Parathyroid adenoma (tissue), 2 donors: ENCODE results near the gene TSHR.

ENCODE experiments used
- H2AFZ ChIP-seq: fragments of 300-600 bp; sonication (generic); one replicate; pipeline ENCODE4 v1.7.0; 2017; ENCODE audit warnings: antibody characterized with exemption, mild to moderate bottlenecking
- H3K27ac ChIP-seq: fragments of 300-600 bp; sonication (generic); one replicate; pipeline ENCODE4 v1.7.0; 2017
- H3K27me3 ChIP-seq: fragments of 300-600 bp; sonication (generic); one replicate; pipeline ENCODE4 v1.7.0; 2017; ENCODE audit warnings: low read length; ENCODE audit not compliant: control insufficient read depth, insufficient read depth
- H3K36me3 ChIP-seq: fragments of 300-600 bp; sonication (generic); one replicate; pipeline ENCODE4 v1.7.0; 2017; ENCODE audit warnings: low read length; ENCODE audit not compliant: control insufficient read depth, insufficient read depth
- H3K4me1 ChIP-seq: fragments of 300-600 bp; sonication (generic); one replicate; pipeline ENCODE4 v1.7.0; 2017; ENCODE audit warnings: control low read depth
- H3K4me2 ChIP-seq: fragments of 300-600 bp; sonication (generic); one replicate; pipeline ENCODE4 v1.7.0; 2017; ENCODE audit warnings: low read length
- H3K4me3 ChIP-seq: fragments of 300-600 bp; sonication (generic); one replicate; pipeline ENCODE4 v1.7.0; 2017; ENCODE audit warnings: low read depth, low read length
- H3K79me2 ChIP-seq: fragments of 300-600 bp; sonication (generic); one replicate; pipeline ENCODE4 v1.7.0; 2017; ENCODE audit warnings: control low read depth
- H3K9ac ChIP-seq: fragments of 300-600 bp; sonication (generic); one replicate; pipeline ENCODE4 v1.7.0; 2017; ENCODE audit warnings: mild to moderate bottlenecking
- H3K9me3 ChIP-seq: fragments of 300-600 bp; sonication (generic); one replicate; pipeline ENCODE4 v1.7.0; 2017; ENCODE audit warnings: low read length; ENCODE audit not compliant: control insufficient read depth
- TF ChIP-seq, protein P1 (sequence below): fragments of 300-600 bp; sonication (generic); IDR thresholded peaks from one replicate; pipeline ENCODE4 v1.7.0; 2017; ENCODE audit warnings: antibody characterized with exemption, mild to moderate bottlenecking
- donor health status: primary hyperparathyroidism.

Gene TSHR

DNA sequence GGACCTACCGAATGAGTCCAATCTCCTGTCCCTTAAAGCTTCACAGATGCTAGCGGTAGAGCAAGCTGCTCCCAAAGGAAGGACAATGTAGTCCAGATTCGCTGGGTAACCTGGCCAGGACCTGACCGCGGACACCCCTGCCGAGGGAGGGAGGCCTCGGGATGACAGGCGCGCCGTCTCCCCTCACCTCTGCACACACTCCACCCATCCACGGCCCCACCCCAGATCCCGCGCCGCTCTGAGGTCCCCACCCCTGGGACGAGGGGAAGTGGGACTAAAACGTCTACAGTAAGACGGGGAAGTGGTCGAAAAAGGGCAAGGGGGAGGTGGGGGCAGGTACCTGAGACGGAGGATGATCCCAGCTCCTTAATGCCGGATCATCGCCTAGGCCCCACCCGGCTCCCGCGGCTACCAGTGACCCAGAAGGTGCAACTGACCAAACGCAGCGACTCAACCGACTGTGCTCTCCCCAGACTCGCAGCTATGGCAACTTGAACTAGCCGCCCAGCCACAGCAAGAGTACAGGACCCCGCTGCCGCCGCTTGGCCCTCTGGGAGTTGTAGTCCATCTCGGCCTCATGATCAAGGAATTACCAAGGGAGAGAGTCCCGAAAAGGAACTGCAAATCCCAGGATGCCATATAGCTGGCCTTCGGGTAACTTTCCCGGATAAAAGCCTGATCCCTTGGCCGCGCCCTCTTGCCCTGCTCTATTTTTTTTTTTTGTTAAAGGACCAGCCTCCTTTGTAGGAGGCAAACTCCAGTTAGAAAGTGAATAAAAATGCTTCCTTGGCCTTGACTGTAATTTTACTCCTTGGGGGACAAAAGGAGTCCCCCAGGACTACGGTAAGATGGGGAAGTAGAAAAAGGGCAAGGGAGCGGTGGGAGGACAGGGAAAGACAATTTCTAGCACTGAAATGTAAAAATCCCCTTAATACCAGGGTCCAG, 13.9 kb upstream of the TSHR start, which contains the start of gene CEP128:
Gene CEP128, minus strand, starts transcription at position 498 of the 945 bp plus-strand sequence.
- H3K4me3 ChIP-seq, result peak within 1 kb of the TSS; percentile 83

DNA sequence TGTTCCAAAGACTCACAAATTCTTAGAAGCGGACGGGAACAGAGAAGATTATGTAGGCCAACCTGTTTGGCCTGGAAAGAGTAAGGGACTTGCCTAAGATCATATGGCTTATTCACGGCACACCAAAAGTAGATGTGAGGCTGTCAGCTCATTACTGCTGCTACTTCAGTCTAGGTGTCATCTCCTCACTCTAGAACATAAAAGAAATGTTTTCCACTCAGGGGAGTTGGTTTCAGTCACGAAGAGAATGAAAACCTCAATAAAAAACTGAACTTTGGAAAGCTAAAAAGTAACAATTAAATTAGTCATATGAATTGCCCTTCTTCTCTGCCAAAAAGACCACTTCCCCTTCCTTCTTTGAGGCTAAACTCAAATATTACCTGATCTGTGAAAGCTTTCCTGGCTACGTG, 13.2 kb upstream of the TSHR start:
- Histone ChIP-seq H3K9me3 (no peaks in the 10 kb centered on the region), H3K4me1 (peaks cover 7% of the 10 kb centered on the region), H3K9ac (no peak overlapping the region), H2AFZ (peak overlapping the region; percentile 90), H3K4me2 (peak overlapping the region; percentile 90), H3K4me3 (peak overlapping the region; percentile 83), H3K79me2 (no peaks in the 10 kb centered on the region), H3K27ac (no peak overlapping the region), H3K36me3 (no peaks in the 10 kb centered on the region), H3K27me3 (no peaks in the 10 kb centered on the region)
- TF ChIP-seq, protein P1, sequence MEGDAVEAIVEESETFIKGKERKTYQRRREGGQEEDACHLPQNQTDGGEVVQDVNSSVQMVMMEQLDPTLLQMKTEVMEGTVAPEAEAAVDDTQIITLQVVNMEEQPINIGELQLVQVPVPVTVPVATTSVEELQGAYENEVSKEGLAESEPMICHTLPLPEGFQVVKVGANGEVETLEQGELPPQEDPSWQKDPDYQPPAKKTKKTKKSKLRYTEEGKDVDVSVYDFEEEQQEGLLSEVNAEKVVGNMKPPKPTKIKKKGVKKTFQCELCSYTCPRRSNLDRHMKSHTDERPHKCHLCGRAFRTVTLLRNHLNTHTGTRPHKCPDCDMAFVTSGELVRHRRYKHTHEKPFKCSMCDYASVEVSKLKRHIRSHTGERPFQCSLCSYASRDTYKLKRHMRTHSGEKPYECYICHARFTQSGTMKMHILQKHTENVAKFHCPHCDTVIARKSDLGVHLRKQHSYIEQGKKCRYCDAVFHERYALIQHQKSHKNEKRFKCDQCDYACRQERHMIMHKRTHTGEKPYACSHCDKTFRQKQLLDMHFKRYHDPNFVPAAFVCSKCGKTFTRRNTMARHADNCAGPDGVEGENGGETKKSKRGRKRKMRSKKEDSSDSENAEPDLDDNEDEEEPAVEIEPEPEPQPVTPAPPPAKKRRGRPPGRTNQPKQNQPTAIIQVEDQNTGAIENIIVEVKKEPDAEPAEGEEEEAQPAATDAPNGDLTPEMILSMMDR, result no peak

More for the DNA sequence above, 13.9 kb upstream of the TSHR start, which contains the start of gene CEP128:
- Histone ChIP-seq H3K4me2 (peak within 1 kb of the TSS; percentile 90), H3K4me1 (peaks cover 7% of the 10 kb centered on the region), H3K79me2 (no peaks in the 10 kb centered on the region), H3K36me3 (no peaks in the 10 kb centered on the region), H2AFZ (peak within 1 kb of the TSS; percentile 90), H3K27me3 (no peaks in the 10 kb centered on the region), H3K27ac (no peak within 1 kb of the TSS), H3K9me3 (no peaks in the 10 kb centered on the region), H3K9ac (no peak within 1 kb of the TSS)
- TF ChIP-seq, protein P1, result no peak

DNA sequence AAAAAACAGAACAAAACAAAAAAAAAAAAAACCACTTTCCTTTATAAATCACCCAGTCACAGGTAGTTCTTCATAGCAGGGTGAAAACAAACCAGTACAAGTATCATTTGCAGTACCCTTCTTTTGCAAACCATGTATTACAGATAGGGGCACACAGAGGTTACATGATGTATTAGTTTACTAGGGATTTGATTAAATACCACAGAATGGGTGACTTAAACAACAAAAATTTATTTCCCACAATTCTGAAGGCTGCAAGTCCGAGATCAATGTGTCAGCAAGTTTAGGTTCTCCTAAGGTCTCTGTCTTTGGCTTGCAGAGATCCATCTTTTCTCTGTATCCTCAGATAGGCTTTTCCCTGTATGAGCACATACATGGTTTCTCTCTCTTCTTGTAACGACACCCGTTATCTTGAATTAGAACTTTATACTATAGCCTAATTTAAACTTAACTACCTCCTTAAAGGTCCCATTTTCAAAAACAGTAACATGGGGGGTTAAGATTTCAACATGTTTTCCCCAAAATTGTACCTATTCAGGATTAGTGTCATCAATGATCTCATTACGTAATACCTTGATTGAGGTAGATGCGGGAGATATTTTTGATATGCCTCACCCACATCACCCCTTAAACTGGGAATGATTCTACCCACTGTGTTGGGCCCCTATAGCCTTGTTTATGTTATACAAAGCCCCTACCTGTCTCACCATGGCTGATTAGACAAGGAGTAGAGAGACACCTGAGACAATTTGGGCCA, 10.4 kb upstream of the TSHR start:
- H3K9me3 ChIP-seq, result no peaks in the 10 kb centered on the region
- no peaks in the 10 kb centered on the region for H3K79me2 ChIP-seq
- no peak overlapping the region for H3K27ac ChIP-seq
- no peak overlapping the region for H3K4me2 ChIP-seq
- H3K4me3 ChIP-seq, result no peak overlapping the region
- no peaks in the 10 kb centered on the region for H3K36me3 ChIP-seq
- H3K4me1 ChIP-seq, result peaks cover 7% of the 10 kb centered on the region
- no peak overlapping the region for H2AFZ ChIP-seq
- TF ChIP-seq, protein P1, result no peak
- H3K27me3 ChIP-seq, result no peaks in the 10 kb centered on the region
- no peak overlapping the region for H3K9ac ChIP-seq

DNA sequence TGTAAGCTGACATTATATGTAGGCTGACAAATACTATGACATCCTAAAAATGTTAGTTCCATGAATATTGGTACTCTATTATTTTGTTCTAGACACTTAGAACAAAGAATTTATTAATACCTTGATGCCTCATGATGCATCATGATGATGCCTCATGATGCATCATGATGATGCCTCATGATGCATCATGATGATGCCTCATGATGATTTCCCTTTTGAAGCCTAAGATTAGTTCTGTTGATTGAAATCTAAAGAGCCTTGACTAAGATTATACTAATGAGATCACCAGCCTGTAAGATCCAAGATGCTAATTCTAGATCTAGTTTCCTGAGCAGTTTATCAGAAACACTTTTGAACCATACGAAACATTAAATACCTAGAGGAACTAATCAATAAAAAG, 9.2 kb upstream of the TSHR start:
- Histone ChIP-seq H3K4me3 (no peak overlapping the region), H3K79me2 (no peaks in the 10 kb centered on the region), H3K36me3 (no peaks in the 10 kb centered on the region), H2AFZ (no peak overlapping the region), H3K9me3 (no peaks in the 10 kb centered on the region), H3K4me2 (no peak overlapping the region), H3K4me1 (peaks cover 7% of the 10 kb centered on the region), H3K27ac (no peak overlapping the region), H3K27me3 (no peaks in the 10 kb centered on the region), H3K9ac (no peak overlapping the region)
- TF ChIP-seq, protein P1, result no peak
